Skin epidermis (tissue), 12 donors: ENCODE measurements around the gene FOXM1.

Experiments used
- H3K27ac ChIP-seq, 21 experiments: fragments of 200-600 bp; sonication (generic) in 11 of 21; one replicate each; pipeline ENCODE4 v1.5.0; 2020; ENCODE audit warnings: mild to moderate bottlenecking in 3 of 21, inconsistent platforms in 2 of 21, moderate library complexity in 2 of 21
- H3K4me3 ChIP-seq, 7 experiments: fragments of 200-600 bp; sonication (generic) in 2 of 7; one replicate each; pipeline ENCODE4 v1.5.0; 2020; ENCODE audit warnings: inconsistent platforms in 2 of 7, mild to moderate bottlenecking in 2 of 7, moderate library complexity in 1 of 7

Gene FOXM1

DNA sequence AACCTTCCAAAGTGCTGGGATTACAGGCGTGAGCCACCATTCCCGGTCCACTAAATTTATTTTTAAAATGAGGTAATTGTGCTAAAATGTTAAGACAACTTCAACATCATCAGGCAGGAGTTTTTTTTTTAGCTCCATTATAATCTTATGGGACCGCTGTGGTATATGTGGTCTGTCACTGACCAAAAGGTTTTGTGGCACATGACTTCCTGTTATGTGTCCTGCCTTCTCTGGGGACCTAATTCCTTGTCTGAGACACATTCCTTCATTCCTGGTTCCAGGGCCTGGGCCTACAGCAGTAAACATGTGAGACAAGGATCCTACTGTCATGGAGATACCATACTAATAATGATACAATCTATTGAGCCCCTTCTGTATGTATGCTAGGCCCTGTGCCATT, 25.0 kb downstream of the FOXM1 start:
- Histone ChIP-seq H3K4me3 (no peak overlapping the region), H3K27ac (no peak overlapping the region)

GRCh38 chr12:2845280-2845679, 31.7 kb downstream of the FOXM1 start:
- Histone ChIP-seq H3K4me3 (no peak overlapping the region), H3K27ac (no peak overlapping the region)

DNA sequence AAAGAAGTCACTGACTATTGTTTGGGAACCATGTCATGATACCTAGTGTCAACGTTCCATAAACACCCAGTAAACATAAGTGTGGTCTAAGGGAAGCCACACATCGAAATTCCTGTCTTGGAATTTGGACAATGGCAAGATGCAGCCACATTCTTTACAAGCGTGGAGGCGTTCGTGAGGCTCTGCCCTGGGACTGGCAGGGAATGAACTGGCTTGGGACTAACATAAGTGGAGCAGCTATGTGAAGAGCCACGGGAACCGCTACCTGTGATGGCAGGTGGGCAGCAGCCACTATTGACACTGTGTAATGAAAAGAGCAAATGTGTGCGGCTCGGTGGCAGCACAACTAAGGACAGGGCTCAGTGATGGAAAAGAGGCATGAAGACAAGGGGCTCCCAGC, 32.2 kb downstream of the FOXM1 start:
- no peak overlapping the region for H3K27ac ChIP-seq
- H3K4me3 ChIP-seq, result no peak overlapping the region

GRCh38 chr12:2842948-2843347, 34.0 kb downstream of the FOXM1 start:
- Histone ChIP-seq H3K4me3 (no peak overlapping the region), H3K27ac (no peak overlapping the region)

DNA sequence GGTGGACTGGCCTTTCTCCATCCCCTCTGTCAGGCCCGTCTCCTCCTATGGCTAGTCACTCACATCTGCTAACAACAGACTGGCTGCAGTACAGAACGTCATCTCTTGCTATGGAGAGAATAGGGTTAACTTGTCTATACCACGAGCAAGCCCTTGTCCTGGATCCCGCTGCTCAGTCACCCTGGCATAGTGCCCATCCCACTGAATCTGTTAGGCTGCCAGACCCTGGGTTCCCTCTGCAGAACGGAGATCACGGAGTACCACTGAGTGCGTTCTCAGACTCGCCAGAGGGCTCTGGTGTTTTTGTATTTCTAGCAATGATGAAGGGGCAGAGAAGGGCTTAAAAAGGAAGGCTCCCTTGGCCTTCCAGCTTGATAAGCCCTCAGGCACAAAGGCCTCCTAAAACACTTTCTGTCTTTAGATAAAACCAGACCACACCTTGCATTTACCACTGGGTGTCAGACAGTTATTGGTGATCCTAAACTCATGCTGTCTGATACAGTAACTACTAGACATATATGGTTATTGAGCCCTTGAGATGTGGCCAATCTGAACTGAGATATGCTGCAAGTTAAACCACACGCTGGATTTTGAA, 35.8 kb downstream of the FOXM1 start:
- Histone ChIP-seq H3K27ac (no peak overlapping the region), H3K4me3 (no peak overlapping the region)

DNA sequence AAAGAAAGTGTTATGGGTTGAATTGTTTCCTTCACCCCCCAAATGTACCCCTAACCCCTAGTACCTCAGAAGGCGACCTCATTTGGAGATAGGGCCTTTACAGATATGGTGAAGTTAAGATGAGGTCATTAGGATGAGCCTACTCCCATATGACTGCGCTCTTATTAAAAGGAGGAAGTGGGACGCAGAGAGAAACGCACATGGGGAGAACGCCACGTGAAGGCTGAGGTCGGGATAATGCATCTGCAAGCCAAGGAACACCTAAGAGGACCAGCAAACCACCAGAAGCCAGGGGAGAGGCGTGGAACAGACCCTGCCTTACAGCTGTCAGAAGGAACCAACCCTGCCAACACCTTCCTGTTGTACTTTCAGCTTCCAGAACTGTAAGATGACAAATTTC, 40.4 kb downstream of the FOXM1 start:
- H3K27ac ChIP-seq, result no peak overlapping the region
- H3K4me3 ChIP-seq, result no peak overlapping the region

GRCh38 chr12:2835691-2836403, 41.1 kb downstream of the FOXM1 start:
- Histone ChIP-seq H3K27ac (no peak overlapping the region), H3K4me3 (no peak overlapping the region)

- peak within 1 kb of the TSS in 1 of 21 experiments; percentile 3 for H3K27ac ChIP-seq
- no peak within 1 kb of the TSS for H3K4me3 ChIP-seq
Measured at GRCh38 chr12:2834581-2835491, 42.1 kb downstream of the FOXM1 start, which contains the start of gene NRIP2. Gene NRIP2, minus strand, starts transcription at chr12:2835035. Its CDS starts 52 bp downstream, at chr12:2834983.

- Histone ChIP-seq H3K4me3 (no peak overlapping the region), H3K27ac (peak overlapping the region in 1 of 21 experiments; percentile 3)
Measured at GRCh38 chr12:2833810-2834209, 43.2 kb downstream of the FOXM1 start.

- Histone ChIP-seq H3K27ac (no peak overlapping the region), H3K4me3 (no peak overlapping the region)
Measured at GRCh38 chr12:2833327-2833726, 43.6 kb downstream of the FOXM1 start.

DNA sequence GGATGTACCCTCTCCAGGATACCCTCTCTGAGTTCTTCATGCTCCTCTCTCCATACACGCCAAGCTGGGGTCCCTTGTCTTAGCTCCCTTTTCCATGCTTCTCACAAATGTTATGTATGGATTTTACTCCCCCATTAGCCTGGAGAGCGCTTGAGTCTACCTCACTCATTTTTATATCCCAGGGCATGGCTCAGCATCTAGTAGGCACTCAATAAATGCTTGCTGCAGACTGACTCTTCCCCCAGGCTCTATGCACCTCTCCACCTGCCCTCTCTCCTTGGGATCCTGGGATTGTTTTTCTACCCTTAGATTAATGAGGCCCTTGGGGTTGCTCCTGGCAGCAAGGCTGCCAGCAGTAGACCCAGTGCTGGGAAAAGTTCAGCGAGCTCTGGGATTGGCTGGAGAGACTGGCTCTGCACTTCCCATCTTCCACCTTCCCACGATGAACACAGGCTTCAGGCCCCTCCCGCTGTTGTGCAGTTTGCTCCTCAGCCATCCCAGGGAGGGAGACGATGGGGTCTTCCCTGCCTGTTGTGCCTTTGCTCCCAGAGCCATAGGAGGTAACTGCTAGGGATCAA, 44.3 kb downstream of the FOXM1 start:
- H3K27ac ChIP-seq, result no peak overlapping the region
- no peak overlapping the region for H3K4me3 ChIP-seq

DNA sequence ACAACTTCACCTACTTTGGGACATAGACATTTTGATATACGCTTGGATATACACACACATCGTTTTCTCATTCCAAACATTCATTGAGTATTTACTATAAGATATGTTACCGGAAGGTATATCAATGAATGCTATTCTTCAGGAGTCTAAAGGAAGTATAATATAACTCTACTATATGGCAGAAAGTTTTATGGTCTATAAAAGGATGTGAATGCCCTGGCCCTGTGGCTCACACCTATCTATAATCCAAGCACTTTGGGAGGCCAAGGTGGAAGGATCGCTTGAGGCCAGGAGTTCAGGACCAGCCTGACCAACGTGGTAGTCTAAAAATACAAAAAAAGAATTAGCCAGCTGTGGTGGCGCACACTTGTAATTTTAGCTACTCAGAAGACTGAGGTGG, 47.7 kb downstream of the FOXM1 start:
- H3K4me3 ChIP-seq, result no peak overlapping the region
- H3K27ac ChIP-seq, result no peak overlapping the region

DNA sequence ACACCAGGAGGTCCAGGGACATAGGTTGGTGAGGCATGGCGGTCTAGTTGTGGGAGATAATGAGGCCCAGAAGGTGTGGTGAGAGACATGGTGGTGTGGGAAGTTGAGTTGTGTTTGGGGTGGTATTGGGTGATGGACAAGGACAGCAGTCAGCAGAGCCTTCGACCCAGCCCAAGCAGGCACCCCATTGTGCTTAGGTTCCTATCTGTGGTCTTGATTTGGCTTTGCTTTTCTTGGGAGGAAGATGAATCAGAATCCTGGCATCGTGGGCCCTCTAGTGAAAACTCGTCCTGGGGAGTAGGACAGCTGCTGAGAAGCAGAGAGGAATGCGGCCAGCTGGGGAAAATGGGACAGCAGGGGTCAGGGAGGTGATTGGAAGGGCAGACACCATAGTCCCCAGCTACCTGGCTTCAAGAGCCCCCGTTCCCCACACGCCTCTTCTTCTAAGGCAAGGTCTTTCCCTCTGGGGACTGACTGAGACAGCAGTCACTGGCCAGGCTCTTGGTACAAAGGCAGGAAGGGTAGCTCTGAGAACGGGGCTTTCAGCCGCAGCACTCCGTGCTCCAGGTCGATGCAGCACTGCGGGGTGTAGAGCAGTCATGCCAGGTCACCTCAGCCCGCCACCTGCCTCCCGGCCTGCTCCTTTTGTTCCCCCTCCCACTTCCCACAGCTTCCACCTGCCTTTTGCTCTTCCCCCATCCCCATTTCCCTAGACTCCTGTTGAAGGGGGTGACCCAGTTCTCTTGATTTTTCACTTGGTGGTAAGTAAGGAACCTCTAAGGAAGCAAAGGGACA, 50.1 kb downstream of the FOXM1 start:
- H3K4me3 ChIP-seq, result no peak overlapping the region
- no peak overlapping the region for H3K27ac ChIP-seq

GRCh38 chr12:2826036-2826435, 50.9 kb downstream of the FOXM1 start:
- no peak overlapping the region for H3K4me3 ChIP-seq
- H3K27ac ChIP-seq, result no peak overlapping the region

DNA sequence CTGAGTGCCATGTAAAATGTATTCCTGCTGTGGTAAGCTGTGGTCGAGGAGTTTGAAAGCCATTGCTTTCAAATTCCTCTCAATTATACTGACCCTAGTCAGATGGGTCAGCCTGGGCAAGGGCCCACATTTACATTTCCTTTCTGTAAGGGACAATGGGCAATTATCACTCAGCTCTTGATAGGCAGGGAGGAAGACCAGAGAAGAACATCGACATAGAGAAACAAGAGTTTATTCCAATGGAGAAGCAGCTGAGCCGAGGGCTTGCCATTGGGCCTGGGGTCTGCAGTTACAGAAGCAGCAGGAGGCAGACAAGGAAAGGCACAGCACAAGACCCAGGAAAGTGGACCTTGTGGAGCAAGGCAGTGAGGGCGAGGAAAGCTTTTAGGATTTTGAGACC, 51.8 kb downstream of the FOXM1 start:
- Histone ChIP-seq H3K4me3 (no peak overlapping the region), H3K27ac (no peak overlapping the region)

DNA sequence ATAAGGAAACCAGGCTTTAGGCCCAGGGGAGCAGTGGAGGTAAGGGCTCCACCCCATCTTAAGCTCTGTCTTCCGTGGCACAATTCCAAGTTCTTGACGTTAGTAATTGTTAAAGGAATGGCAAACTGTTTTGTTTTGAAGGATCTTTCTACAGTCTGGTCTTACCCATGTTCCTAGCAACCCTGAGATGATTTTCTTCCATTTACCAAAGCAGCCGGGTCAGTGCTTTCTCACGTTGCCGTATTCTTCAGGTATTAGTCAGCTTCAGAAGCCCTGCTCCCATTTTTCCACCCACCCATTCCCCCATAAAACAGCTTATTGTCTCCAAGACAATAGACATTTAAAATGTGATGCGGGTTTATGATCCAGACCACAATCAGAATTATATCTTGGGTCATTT, 52.4 kb downstream of the FOXM1 start:
- H3K4me3 ChIP-seq, result no peak overlapping the region
- H3K27ac ChIP-seq, result no peak overlapping the region

DNA sequence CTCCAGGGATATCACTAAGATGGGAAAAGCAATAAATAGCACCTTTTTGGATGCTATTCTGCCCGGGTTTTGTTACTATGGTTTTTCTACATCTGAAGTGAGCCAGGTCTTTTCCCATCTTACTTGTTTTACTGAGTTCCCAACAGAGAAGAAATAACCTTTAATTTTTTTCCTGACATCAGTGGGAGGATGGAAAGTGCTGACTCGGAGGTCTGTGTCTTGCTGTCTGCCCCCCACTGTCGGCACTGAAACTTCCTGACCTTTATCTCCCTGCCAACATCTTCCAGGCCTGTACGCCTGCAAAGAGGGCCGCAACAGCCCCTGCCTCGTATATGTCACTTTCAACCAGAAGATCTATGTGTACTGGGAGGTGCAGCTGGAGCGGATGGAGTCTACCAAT, 53.5 kb downstream of the FOXM1 start:
- no peak overlapping the region for H3K27ac ChIP-seq
- H3K4me3 ChIP-seq, result no peak overlapping the region

DNA sequence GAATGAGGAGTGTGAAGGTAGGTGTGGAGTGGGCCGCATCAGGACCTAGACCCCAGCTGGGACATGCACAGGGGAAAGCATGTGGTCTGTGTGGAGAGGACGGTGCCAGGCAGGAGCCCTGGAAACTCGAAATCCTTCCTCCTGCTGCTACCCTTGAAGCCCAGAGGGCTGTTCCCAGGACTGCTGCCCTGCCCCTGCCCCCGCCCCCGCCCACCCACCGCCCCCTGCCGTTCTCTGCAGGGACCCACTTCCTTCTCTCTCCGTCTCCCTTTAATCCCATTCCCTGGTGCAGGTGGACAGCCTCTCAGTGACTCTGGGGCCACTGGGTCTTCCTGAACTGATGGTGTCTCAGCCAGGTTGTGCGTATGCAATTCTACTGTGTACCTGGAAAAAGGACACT, 56.5 kb downstream of the FOXM1 start:
- Histone ChIP-seq H3K27ac (no peak overlapping the region), H3K4me3 (no peak overlapping the region)

GRCh38 chr12:2819810-2820209, 57.2 kb downstream of the FOXM1 start:
- Histone ChIP-seq H3K27ac (no peak overlapping the region), H3K4me3 (no peak overlapping the region)
